ENCODE results near the gene KCNQ1. TPM values are rescaled to one million over a fixed set of nuclear protein-coding genes. Genes with fewer than 3 reads are reported as not detected.

The KCNQ1 gene
- total RNA-seq, 1 experiment from 2014 or later, result 10.7 TPM

DNA sequence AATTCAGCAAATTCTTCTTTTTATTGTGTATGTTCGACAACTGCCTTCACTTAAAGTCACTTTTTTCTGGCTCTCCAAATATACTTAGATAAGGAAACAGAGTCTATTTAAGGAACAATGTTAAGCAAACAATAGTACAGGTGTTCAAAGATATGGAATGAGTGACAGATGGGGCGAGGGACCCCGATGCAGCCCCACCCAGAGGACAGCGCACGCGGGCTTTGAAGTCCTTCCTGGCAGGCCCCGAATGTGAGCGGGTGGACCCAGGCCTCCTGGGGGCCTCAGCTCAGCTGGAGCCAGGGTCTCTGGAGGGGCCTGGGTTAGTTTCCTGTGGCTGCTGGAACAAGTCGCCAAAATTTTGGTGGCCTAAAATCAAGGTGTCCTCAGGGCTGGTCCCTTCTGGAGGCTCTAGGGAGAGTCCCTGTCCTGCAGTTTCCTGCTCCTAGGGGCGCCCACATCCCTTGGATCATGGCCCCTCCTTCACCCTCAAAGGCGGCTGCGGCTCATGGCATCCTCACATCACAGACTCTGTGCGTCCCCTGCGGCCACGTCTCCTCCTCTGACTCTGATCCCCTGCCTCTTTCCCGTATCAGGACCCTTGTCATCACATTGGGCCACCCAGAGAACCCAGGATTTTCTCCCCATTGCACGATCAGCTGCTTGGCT lies 295.6 kb downstream of the KCNQ1 start (continued):
- TF ChIP-seq, protein P1, sequence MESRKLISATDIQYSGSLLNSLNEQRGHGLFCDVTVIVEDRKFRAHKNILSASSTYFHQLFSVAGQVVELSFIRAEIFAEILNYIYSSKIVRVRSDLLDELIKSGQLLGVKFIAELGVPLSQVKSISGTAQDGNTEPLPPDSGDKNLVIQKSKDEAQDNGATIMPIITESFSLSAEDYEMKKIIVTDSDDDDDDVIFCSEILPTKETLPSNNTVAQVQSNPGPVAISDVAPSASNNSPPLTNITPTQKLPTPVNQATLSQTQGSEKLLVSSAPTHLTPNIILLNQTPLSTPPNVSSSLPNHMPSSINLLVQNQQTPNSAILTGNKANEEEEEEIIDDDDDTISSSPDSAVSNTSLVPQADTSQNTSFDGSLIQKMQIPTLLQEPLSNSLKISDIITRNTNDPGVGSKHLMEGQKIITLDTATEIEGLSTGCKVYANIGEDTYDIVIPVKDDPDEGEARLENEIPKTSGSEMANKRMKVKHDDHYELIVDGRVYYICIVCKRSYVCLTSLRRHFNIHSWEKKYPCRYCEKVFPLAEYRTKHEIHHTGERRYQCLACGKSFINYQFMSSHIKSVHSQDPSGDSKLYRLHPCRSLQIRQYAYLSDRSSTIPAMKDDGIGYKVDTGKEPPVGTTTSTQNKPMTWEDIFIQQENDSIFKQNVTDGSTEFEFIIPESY (IDR thresholded peaks at IDR 0.05; ENCODE audit: extremely low read depth, insufficient replicate concordance, low read length), result no peak
- no peak for TF ChIP-seq POLR2A (IDR thresholded peaks at IDR 0.05; ENCODE audit: borderline replicate concordance, extremely low read depth, insufficient read depth, insufficient read length)

DNA sequence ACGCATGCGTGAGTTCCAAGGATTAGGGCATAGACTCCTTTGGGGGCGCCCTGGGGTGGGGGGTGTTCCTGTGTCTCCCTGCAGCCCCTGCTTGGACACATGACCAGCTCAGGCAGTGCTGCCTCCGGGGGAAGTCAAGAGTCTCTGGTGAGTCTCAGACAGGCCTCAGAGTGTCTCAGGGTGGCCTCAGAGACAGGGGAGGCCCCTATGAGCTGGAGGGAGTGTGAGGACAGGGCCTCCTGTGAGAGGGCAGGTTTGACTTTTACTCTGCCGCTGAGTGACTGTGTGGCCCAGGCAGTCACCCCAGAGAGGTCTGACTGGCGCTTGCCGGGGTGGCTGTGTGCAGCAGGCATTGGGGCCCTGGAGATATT lies 296.2 kb downstream of the KCNQ1 start:
- H3K36me3 ChIP-seq (ENCODE audit: control insufficient read depth in 1 of 2, insufficient read depth in 2 of 2, low read length in 2 of 2), result no peaks in the 10 kb centered on the region
- no peak for DNase-seq (ENCODE audit: low read depth, low spot score)
- ATAC-seq, result peak; percentile 32
- ChIA-PET RAD21 (ENCODE audit: low non-redundant PET in 1 of 2, low total read pairs in 2 of 2, uncharacterized antibody in 2 of 2, unreplicated experiment in 2 of 2) (no interaction called here), CTCF (no interaction called here), POLR2A (no interaction called here)
- H3K27ac ChIP-seq (ENCODE audit: low read depth, low read length), result no peak overlapping the region
- H3K4me1 ChIP-seq (ENCODE audit: control insufficient read depth in 1 of 2, insufficient read depth in 2 of 2, low read length in 2 of 2), result peaks cover 5 to 16% of the 10 kb centered on the region in 2 experiments; a peak in 3 of 4 replicates
- H3K9me2 ChIP-seq (ENCODE audit: insufficient read depth), result no peaks in the 10 kb centered on the region
- no peak overlapping the region for H3K4me2 ChIP-seq (ENCODE audit: low read length)
- H3K4me3 ChIP-seq (replicated peaks in 1 of 2; ENCODE audit: low read depth in 1 of 2, low read length in 2 of 2), result no peak overlapping the region
- no peaks in the 10 kb centered on the region for H3K9me3 ChIP-seq (ENCODE audit: control insufficient read depth in 1 of 2, insufficient read depth in 1 of 2, low read depth in 1 of 2, low read length in 2 of 2)
- H3K9ac ChIP-seq (ENCODE audit: low read length), result no peak overlapping the region
- H3K27me3 ChIP-seq (ENCODE audit: insufficient read depth, low read length), result no peaks in the 10 kb centered on the region
- H4K20me1 ChIP-seq (ENCODE audit: insufficient read depth), result no peaks in the 10 kb centered on the region
- H2AFZ ChIP-seq (ENCODE audit: low read depth, low read length, poor library complexity, severe bottlenecking), result no peak overlapping the region
- H3K79me2 ChIP-seq (ENCODE audit: insufficient read depth, low read length), result no peaks in the 10 kb centered on the region
- intact Hi-C loops (cut with micrococcal nuclease), result no loop called here
- no TSS peak for BruUV-seq (replicated peaks)
- TF ChIP-seq FOSL1 (IDR thresholded peaks at IDR 0.05; ENCODE audit: low read depth) (no peak), EZH2phosphoT487 (IDR thresholded peaks at IDR 0.05; ENCODE audit: borderline replicate concordance) (no peak), JUND (IDR thresholded peaks at IDR 0.05) (no peak), POLR2AphosphoS5 (IDR thresholded peaks at IDR 0.05; ENCODE audit: low read depth, low read length) (no peak), EZH2 (IDR thresholded peaks at IDR 0.05) (no peak), POLR2A (IDR thresholded peaks at IDR 0.05; ENCODE audit: borderline replicate concordance, extremely low read depth, insufficient read depth, insufficient read length) (no peak), TCF7L2 (IDR thresholded peaks at IDR 0.05; ENCODE audit: borderline replicate concordance, extremely low read depth, insufficient read depth, insufficient read length) (no peak), SRF (IDR thresholded peaks at IDR 0.05; ENCODE audit: low read depth) (no peak), ZFX (IDR thresholded peaks at IDR 0.05) (no peak), RAD21 (IDR thresholded peaks at IDR 0.05; ENCODE audit: low read depth) (no peak), CBX3 (IDR thresholded peaks at IDR 0.05; ENCODE audit: low read depth) (no peak), ZNF274 (IDR thresholded peaks at IDR 0.05; ENCODE audit: low read depth, low read length) (no peak), EGR1 (IDR thresholded peaks at IDR 0.05; ENCODE audit: low read depth) (no peak), YY1 (IDR thresholded peaks at IDR 0.05; ENCODE audit: extremely low read depth, insufficient replicate concordance, low read depth, low read length) (no peak)
- TF ChIP-seq, protein P2, sequence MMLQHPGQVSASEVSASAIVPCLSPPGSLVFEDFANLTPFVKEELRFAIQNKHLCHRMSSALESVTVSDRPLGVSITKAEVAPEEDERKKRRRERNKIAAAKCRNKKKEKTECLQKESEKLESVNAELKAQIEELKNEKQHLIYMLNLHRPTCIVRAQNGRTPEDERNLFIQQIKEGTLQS (IDR thresholded peaks at IDR 0.05), result no peak
- TF ChIP-seq, protein P1 (IDR thresholded peaks at IDR 0.05; ENCODE audit: extremely low read depth, insufficient replicate concordance, low read length), result no peak
- TF ChIP-seq, protein P3, sequence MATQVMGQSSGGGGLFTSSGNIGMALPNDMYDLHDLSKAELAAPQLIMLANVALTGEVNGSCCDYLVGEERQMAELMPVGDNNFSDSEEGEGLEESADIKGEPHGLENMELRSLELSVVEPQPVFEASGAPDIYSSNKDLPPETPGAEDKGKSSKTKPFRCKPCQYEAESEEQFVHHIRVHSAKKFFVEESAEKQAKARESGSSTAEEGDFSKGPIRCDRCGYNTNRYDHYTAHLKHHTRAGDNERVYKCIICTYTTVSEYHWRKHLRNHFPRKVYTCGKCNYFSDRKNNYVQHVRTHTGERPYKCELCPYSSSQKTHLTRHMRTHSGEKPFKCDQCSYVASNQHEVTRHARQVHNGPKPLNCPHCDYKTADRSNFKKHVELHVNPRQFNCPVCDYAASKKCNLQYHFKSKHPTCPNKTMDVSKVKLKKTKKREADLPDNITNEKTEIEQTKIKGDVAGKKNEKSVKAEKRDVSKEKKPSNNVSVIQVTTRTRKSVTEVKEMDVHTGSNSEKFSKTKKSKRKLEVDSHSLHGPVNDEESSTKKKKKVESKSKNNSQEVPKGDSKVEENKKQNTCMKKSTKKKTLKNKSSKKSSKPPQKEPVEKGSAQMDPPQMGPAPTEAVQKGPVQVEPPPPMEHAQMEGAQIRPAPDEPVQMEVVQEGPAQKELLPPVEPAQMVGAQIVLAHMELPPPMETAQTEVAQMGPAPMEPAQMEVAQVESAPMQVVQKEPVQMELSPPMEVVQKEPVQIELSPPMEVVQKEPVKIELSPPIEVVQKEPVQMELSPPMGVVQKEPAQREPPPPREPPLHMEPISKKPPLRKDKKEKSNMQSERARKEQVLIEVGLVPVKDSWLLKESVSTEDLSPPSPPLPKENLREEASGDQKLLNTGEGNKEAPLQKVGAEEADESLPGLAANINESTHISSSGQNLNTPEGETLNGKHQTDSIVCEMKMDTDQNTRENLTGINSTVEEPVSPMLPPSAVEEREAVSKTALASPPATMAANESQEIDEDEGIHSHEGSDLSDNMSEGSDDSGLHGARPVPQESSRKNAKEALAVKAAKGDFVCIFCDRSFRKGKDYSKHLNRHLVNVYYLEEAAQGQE (IDR thresholded peaks at IDR 0.05; ENCODE audit: low read depth), result no peak
